ENCODE measurements around the gene ODAD4.

ODAD4 gene

GRCh38 chr17:41973408-41973811, 43.0 kb downstream of the ODAD4 start:
- no peak for DNase-seq

- DNase-seq, result no peak
Observed at GRCh38 chr17:41974031-41974430, 43.6 kb downstream of the ODAD4 start.

GRCh38 chr17:41974658-41975057, 44.2 kb downstream of the ODAD4 start:
- no peak for DNase-seq

GRCh38 chr17:41975099-41976083, 45.0 kb downstream of the ODAD4 start:
- no peak for DNase-seq

- no peak for DNase-seq
Observed at GRCh38 chr17:41976142-41976768, 45.8 kb downstream of the ODAD4 start.

GRCh38 chr17:41977991-41978390, 47.6 kb downstream of the ODAD4 start:
- DNase-seq, result no peak

- no peak for DNase-seq
Observed at GRCh38 chr17:41982026-41982760, 51.8 kb downstream of the ODAD4 start.

- no peak for DNase-seq
Observed at GRCh38 chr17:41984454-41984853, 54.0 kb downstream of the ODAD4 start.

- no peak for DNase-seq
Observed at GRCh38 chr17:41985919-41986318, 55.5 kb downstream of the ODAD4 start.

GRCh38 chr17:41986634-41987033, 56.2 kb downstream of the ODAD4 start:
- DNase-seq, result no peak

- peak; percentile 19 for DNase-seq
Observed at GRCh38 chr17:41987642-41988041, 57.2 kb downstream of the ODAD4 start.

GRCh38 chr17:41988418-41988817, 58.0 kb downstream of the ODAD4 start:
- no peak for DNase-seq

- DNase-seq, result no peak
Observed at GRCh38 chr17:41989702-41990419, 59.4 kb downstream of the ODAD4 start.

- DNase-seq, result no peak
Observed at GRCh38 chr17:41992576-41992975, 62.2 kb downstream of the ODAD4 start.

GRCh38 chr17:41996855-41997164, 66.4 kb downstream of the ODAD4 start:
- no peak for DNase-seq

GRCh38 chr17:41998497-41998896, 68.1 kb downstream of the ODAD4 start:
- DNase-seq, result no peak

- DNase-seq, result no peak
Observed at GRCh38 chr17:42000413-42001133, 70.2 kb downstream of the ODAD4 start.

GRCh38 chr17:42001729-42002128, 71.3 kb downstream of the ODAD4 start:
- DNase-seq, result no peak

GRCh38 chr17:42002175-42002791, 71.9 kb downstream of the ODAD4 start:
- no peak for DNase-seq

GRCh38 chr17:42002792-42003301, 72.4 kb downstream of the ODAD4 start:
- no peak for DNase-seq

GRCh38 chr17:42005166-42005565, 74.7 kb downstream of the ODAD4 start:
- no peak for DNase-seq

GRCh38 chr17:42009170-42009569, 78.8 kb downstream of the ODAD4 start:
- no peak for DNase-seq
